HepG2 (cell line): ENCODE data around the gene BCO1. TPM values are rescaled to one million over a fixed set of nuclear protein-coding genes. Genes with fewer than 3 reads are reported as not detected.
A peak's percentile ranks its signal among the peaks of the same experiment; 100 is the strongest.

Experiments used
- AGO1 ChIP-seq: fragments of 200-400 bp; formaldehyde crosslinking; IDR thresholded peaks from 2 replicates; pipeline ENCODE4 v1.6.1; 2017; ENCODE audit warnings: mild to moderate bottlenecking, low read depth, low read length, moderate library complexity; ENCODE audit not compliant: poor library complexity, severe bottlenecking
- HNRNPK ChIP-seq: fragments of 200-400 bp; formaldehyde crosslinking; IDR thresholded peaks from 2 replicates; pipeline ENCODE4 v1.6.1; 2018; ENCODE audit warnings: low read length, low read depth, moderate library complexity, mild to moderate bottlenecking; ENCODE audit not compliant: poor library complexity, severe bottlenecking
- ISX ChIP-seq: sonication (generic); formaldehyde crosslinking; conservative IDR thresholded peaks from 2 replicates; pipeline ENCODE4 v1.5.0; 2020; ENCODE audit warnings: missing genetic modification reagents
- MAF1 ChIP-seq: sonication (generic); formaldehyde crosslinking; IDR thresholded peaks from 2 replicates; pipeline ENCODE4 v1.5.0; 2020; ENCODE audit warnings: missing genetic modification reagents, borderline replicate concordance
- PCBP1 ChIP-seq: fragments of 200-400 bp; formaldehyde crosslinking; IDR thresholded peaks from 2 replicates; pipeline ENCODE4 v1.6.1; 2017; ENCODE audit warnings: mild to moderate bottlenecking, low read depth, low read length, borderline replicate concordance
- PHF8 ChIP-seq: sonication (generic); formaldehyde crosslinking; IDR thresholded peaks from 2 replicates; pipeline ENCODE4 v1.5.0; 2020; ENCODE audit warnings: missing genetic modification reagents
- PPARG ChIP-seq: conservative IDR thresholded peaks from 2 replicates; pipeline ENCODE4 v1.6.1; 2016; ENCODE audit warnings: missing biosample characterization, missing genetic modification reagents
- RFX3 ChIP-seq: IDR thresholded peaks from 2 replicates; pipeline ENCODE4 v1.6.1; 2016; ENCODE audit warnings: missing biosample characterization, missing genetic modification reagents
- SNAI1 ChIP-seq: sonication (generic); formaldehyde crosslinking; IDR thresholded peaks from 2 replicates; pipeline ENCODE4 v1.5.0; 2020; ENCODE audit warnings: mild to moderate bottlenecking, missing genetic modification reagents, borderline replicate concordance
- YEATS4 ChIP-seq: sonication (generic); formaldehyde crosslinking; IDR thresholded peaks from 2 replicates; pipeline ENCODE4 v1.4.0; 2020; ENCODE audit warnings: missing genetic modification reagents, borderline replicate concordance
- ZC3H4 ChIP-seq: sonication (generic); formaldehyde crosslinking; IDR thresholded peaks from 2 replicates; pipeline ENCODE4 v1.4.0; 2020; ENCODE audit warnings: missing genetic modification reagents, borderline replicate concordance
- ZNF207 ChIP-seq: fragments of 450-650 bp; IDR thresholded peaks from 2 replicates; pipeline ENCODE4 v1.6.1; 2016; ENCODE audit warnings: antibody characterized with exemption, borderline replicate concordance
- ZNF282 ChIP-seq: fragments of 450-650 bp; IDR thresholded peaks from 2 replicates; pipeline ENCODE4 v1.6.1; 2018; ENCODE audit not compliant: partially characterized antibody
- ZNF335 ChIP-seq: sonication (generic); formaldehyde crosslinking; IDR thresholded peaks from 2 replicates; pipeline ENCODE4 v1.4.0; 2020; ENCODE audit warnings: missing genetic modification reagents
- ZNF367 ChIP-seq: sonication (generic); formaldehyde crosslinking; IDR thresholded peaks from 2 replicates; pipeline ENCODE4 v1.4.0; 2020; ENCODE audit warnings: missing genetic modification reagents, borderline replicate concordance
- ZNF430 ChIP-seq: sonication (generic); formaldehyde crosslinking; IDR thresholded peaks from 2 replicates; pipeline ENCODE4 v1.9.0; 2021; ENCODE audit warnings: mild to moderate bottlenecking, missing genetic modification reagents
- ZNF549 ChIP-seq: sonication (generic); formaldehyde crosslinking; IDR thresholded peaks from 2 replicates; pipeline ENCODE4 v1.5.0; 2020; ENCODE audit warnings: missing genetic modification reagents
- ZNF761 ChIP-seq: sonication (generic); formaldehyde crosslinking; conservative IDR thresholded peaks from 2 replicates; pipeline ENCODE4 v1.4.0; 2020; ENCODE audit warnings: mild to moderate bottlenecking, missing genetic modification reagents
- ZNF775 ChIP-seq: sonication (generic); formaldehyde crosslinking; IDR thresholded peaks from 2 replicates; pipeline ENCODE4 v1.4.0; 2020; ENCODE audit warnings: missing genetic modification reagents, mild to moderate bottlenecking, moderate library complexity, borderline replicate concordance
- ZNF850 ChIP-seq: sonication (generic); formaldehyde crosslinking; conservative IDR thresholded peaks from 2 replicates; pipeline ENCODE4 v1.9.0; 2021; ENCODE audit warnings: mild to moderate bottlenecking, missing genetic modification reagents
- polyA plus RNA-seq, 8 experiments: library from polyadenylated mRNA; depleted of rRNA in 3 of 8; stranded (reverse) in 7 of 8; unstranded in 1 of 8; fragments of >200 nt; fragmentation: Illumina TruSeq in 4 of 8; extraction: Trizol in 4 of 8; gene quantifications; 2 replicates each; pipeline versions ENCODE4 v1.2.1 to v1.2.3, GENCODE V29; 2011 to 2016; ENCODE audit warnings: low read depth in 4 of 8, missing spikeins in 1 of 8, mixed read lengths in 1 of 8; ENCODE audit not compliant: insufficient read depth in 1 of 8
- total RNA-seq, 5 experiments: library from RNA; depleted of rRNA; stranded (reverse); fragments of >200 nt; fragmentation: Illumina TruSeq; extraction: Trizol; gene quantifications; 2 replicates each; pipeline ENCODE4 v1.2.3, GENCODE V29; 2016; ENCODE audit warnings: low read depth in 1 of 5
- TF ChIP-seq, protein P1 (sequence below): IDR thresholded peaks from 2 replicates; pipeline ENCODE4 v1.6.1; 2016; ENCODE audit warnings: mild to moderate bottlenecking
- TF ChIP-seq, protein P2 (sequence below): sonication (generic); formaldehyde crosslinking; IDR thresholded peaks from 2 replicates; pipeline ENCODE4 v1.4.0; 2020; ENCODE audit warnings: missing genetic modification reagents, borderline replicate concordance
- TF ChIP-seq, protein P3 (sequence below): IDR thresholded peaks from 2 replicates; pipeline ENCODE4 v1.6.1; 2016
- TF ChIP-seq, protein P4 (sequence below): sonication (generic); formaldehyde crosslinking; IDR thresholded peaks from 2 replicates; pipeline ENCODE4 v1.5.1; 2020; ENCODE audit warnings: missing genetic modification reagents, mild to moderate bottlenecking, borderline replicate concordance

Gene BCO1
- total and polyA plus RNA-seq, 2 of the 13 experiments (the other 11 are each of a cell fraction or from before 2014, with no cell fraction given), result 0.11 TPM; not detected in 1

DNA sequence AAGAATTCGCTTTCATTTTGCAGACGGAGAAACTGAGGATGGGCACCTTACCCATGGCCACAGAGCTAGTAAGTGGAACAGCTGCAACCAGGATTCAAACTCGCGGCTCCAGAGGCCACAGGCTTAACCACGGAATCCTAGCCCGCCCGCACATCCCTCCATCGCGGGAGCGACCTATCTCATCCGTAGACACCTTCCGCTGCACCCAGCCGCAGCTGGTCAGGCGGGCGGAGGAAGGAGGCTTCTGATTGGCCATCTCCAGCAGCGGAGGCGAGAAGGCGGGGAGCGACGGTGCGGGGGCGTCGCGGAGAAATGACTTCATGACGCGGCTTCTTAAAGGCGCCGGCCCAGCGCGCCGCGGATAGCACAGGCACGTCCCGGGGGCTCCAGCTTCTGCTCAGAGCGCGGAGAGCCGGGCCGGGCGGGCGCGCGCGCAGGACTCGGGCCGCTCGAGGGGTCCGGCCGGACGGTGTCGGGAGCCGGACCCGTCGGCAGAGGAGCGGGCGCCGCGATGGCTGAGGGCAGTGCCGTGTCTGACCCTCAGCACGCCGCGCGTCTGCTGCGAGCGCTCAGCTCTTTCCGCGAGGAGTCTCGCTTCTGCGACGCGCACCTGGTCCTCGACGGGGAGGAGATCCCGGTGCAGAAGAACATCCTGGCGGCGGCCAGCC is 76.2 kb downstream of the BCO1 start, which contains the start of gene GAN (continued):
- TF ChIP-seq ZNF430 (CRISPR knock-in tag), result 0 out of 2 replicates have a peak, but pooled peaks have one; percentile 69
- no peak for TF ChIP-seq ZNF207
- TF ChIP-seq ZC3H4, result no peak
- TF ChIP-seq MAF1 (CRISPR knock-in tag), result no peak
- TF ChIP-seq ZNF282, result no peak
- TF ChIP-seq SNAI1 (CRISPR knock-in tag), result no peak
- TF ChIP-seq ZNF775 (CRISPR knock-in tag), result no peak
- peak; percentile 66; the same call in 1 of the 2 replicates for TF ChIP-seq PPARG (CRISPR knock-in tag)
- TF ChIP-seq ZNF335 (CRISPR knock-in tag), result no peak; the same call in 1 of the 2 replicates
- TF ChIP-seq PCBP1, result peak; percentile 88; the same call in 1 of the 2 replicates
- no peak for TF ChIP-seq YEATS4
- TF ChIP-seq PHF8, result peak; percentile 81
- TF ChIP-seq, protein P1, sequence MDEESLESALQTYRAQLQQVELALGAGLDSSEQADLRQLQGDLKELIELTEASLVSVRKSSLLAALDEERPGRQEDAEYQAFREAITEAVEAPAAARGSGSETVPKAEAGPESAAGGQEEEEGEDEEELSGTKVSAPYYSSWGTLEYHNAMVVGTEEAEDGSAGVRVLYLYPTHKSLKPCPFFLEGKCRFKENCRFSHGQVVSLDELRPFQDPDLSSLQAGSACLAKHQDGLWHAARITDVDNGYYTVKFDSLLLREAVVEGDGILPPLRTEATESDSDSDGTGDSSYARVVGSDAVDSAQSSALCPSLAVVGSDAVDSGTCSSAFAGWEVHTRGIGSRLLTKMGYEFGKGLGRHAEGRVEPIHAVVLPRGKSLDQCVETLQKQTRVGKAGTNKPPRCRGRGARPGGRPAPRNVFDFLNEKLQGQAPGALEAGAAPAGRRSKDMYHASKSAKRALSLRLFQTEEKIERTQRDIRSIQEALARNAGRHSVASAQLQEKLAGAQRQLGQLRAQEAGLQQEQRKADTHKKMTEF, result peak; percentile 74
- peak; percentile 20 for TF ChIP-seq AGO1
- TF ChIP-seq, protein P2, sequence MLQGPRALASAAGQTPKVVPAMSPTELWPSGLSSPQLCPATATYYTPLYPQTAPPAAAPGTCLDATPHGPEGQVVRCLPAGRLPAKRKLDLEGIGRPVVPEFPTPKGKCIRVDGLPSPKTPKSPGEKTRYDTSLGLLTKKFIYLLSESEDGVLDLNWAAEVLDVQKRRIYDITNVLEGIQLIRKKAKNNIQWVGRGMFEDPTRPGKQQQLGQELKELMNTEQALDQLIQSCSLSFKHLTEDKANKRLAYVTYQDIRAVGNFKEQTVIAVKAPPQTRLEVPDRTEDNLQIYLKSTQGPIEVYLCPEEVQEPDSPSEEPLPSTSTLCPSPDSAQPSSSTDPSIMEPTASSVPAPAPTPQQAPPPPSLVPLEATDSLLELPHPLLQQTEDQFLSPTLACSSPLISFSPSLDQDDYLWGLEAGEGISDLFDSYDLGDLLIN, result no peak
- TF ChIP-seq, protein P3, sequence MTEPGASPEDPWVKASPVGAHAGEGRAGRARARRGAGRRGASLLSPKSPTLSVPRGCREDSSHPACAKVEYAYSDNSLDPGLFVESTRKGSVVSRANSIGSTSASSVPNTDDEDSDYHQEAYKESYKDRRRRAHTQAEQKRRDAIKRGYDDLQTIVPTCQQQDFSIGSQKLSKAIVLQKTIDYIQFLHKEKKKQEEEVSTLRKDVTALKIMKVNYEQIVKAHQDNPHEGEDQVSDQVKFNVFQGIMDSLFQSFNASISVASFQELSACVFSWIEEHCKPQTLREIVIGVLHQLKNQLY, result peak; percentile 30; the same call in 1 of the 2 replicates
- TF ChIP-seq, protein P4, sequence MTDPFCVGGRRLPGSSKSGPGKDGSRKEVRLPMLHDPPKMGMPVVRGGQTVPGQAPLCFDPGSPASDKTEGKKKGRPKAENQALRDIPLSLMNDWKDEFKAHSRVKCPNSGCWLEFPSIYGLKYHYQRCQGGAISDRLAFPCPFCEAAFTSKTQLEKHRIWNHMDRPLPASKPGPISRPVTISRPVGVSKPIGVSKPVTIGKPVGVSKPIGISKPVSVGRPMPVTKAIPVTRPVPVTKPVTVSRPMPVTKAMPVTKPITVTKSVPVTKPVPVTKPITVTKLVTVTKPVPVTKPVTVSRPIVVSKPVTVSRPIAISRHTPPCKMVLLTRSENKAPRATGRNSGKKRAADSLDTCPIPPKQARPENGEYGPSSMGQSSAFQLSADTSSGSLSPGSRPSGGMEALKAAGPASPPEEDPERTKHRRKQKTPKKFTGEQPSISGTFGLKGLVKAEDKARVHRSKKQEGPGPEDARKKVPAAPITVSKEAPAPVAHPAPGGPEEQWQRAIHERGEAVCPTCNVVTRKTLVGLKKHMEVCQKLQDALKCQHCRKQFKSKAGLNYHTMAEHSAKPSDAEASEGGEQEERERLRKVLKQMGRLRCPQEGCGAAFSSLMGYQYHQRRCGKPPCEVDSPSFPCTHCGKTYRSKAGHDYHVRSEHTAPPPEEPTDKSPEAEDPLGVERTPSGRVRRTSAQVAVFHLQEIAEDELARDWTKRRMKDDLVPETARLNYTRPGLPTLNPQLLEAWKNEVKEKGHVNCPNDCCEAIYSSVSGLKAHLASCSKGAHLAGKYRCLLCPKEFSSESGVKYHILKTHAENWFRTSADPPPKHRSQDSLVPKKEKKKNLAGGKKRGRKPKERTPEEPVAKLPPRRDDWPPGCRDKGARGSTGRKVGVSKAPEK, result no peak
- no peak for TF ChIP-seq HNRNPK
- no peak for TF ChIP-seq ZNF549 (CRISPR knock-in tag)
- TF ChIP-seq ZNF761 (CRISPR knock-in tag), result peak; percentile 77; the same call in 1 of the 2 replicates
- 0 out of 2 replicates have a peak, but pooled peaks have one; percentile 79 for TF ChIP-seq ZNF850 (CRISPR knock-in tag)
- TF ChIP-seq ZNF367 (CRISPR knock-in tag), result no peak
- no peak for TF ChIP-seq ISX (CRISPR knock-in tag)
- TF ChIP-seq RFX3, result no peak
